Neuronal stem cell (in vitro differentiated cells): ENCODE data around the gene LNX2.
A peak's percentile ranks its signal among the peaks of the same experiment; 100 is the strongest.

ENCODE experiments used
- DNase-seq: peaks from one replicate; pipeline ENCODE4 v3.0.0-alpha.2; 2013; ENCODE audit warnings: low spot score
- H2AFZ ChIP-seq: one replicate; pipeline ENCODE4 v1.6.1; 2013; ENCODE audit warnings: mild to moderate bottlenecking, low read length, inconsistent platforms
- H2AK5ac ChIP-seq: 2 replicates; pipeline ENCODE4 v1.6.1; 2013; ENCODE audit warnings: low read depth, mild to moderate bottlenecking, inconsistent platforms, low read length, moderate library complexity, mixed read lengths
- H2BK120ac ChIP-seq: 2 replicates; pipeline ENCODE4 v1.6.1; 2013; ENCODE audit warnings: low read depth, mild to moderate bottlenecking, inconsistent platforms, low read length, moderate library complexity, mixed read lengths
- H2BK12ac ChIP-seq: one replicate; pipeline ENCODE4 v1.6.1; 2013; ENCODE audit warnings: low read length, inconsistent platforms
- H2BK15ac ChIP-seq: 2 replicates; pipeline ENCODE4 v1.6.1; 2013; ENCODE audit warnings: mild to moderate bottlenecking, low read length, inconsistent platforms, mixed read lengths
- H2BK5ac ChIP-seq: one replicate; pipeline ENCODE4 v1.6.1; 2013; ENCODE audit warnings: inconsistent platforms, mild to moderate bottlenecking, low read length, moderate library complexity
- H3K14ac ChIP-seq: one replicate; pipeline ENCODE4 v1.6.1; 2013; ENCODE audit warnings: low read length, inconsistent platforms
- H3K18ac ChIP-seq: 2 replicates; pipeline ENCODE4 v1.6.1; 2013; ENCODE audit warnings: low read length, inconsistent platforms
- H3K23ac ChIP-seq: 2 replicates; pipeline ENCODE4 v1.6.1; 2013; ENCODE audit warnings: low read depth, mild to moderate bottlenecking, mixed read lengths, low read length, inconsistent platforms; ENCODE audit not compliant: poor library complexity
- H3K27ac ChIP-seq: replicated peaks from 3 replicates; pipeline ENCODE4 v1.5.1; 2013; ENCODE audit warnings: low read length, inconsistent platforms
- H3K27me3 ChIP-seq, 3 experiments: 2 replicates each; pipeline ENCODE4 v1.6.1; 2013; ENCODE audit warnings: low read length in 3 of 3, mild to moderate bottlenecking in 2 of 3, inconsistent platforms in 1 of 3, low read depth in 1 of 3, mixed read lengths in 1 of 3, moderate library complexity in 1 of 3; ENCODE audit not compliant: control insufficient read depth in 3 of 3, insufficient read depth in 3 of 3
- H3K36me3 ChIP-seq, 2 donors: replicated peaks in 1 of 2; 2 replicates each; pipeline ENCODE4 v1.6.1; 2013; ENCODE audit warnings: low read length in 2 of 2; ENCODE audit not compliant: control insufficient read depth in 2 of 2, insufficient read depth in 2 of 2
- H3K4ac ChIP-seq: 2 replicates; pipeline ENCODE4 v1.6.1; 2013; ENCODE audit warnings: inconsistent platforms, mild to moderate bottlenecking, low read length, moderate library complexity
- H3K4me1 ChIP-seq, 2 donors: 1 replicate in 1 of 2; 2 replicates in 1 of 2; pipeline ENCODE4 v1.6.1; 2013; ENCODE audit warnings: low read length in 2 of 2, low read depth in 1 of 2; ENCODE audit not compliant: control insufficient read depth in 2 of 2, insufficient read depth in 1 of 2
- H3K4me2 ChIP-seq: one replicate; pipeline ENCODE4 v1.6.1; 2013; ENCODE audit warnings: mild to moderate bottlenecking, low read length, inconsistent platforms; ENCODE audit not compliant: insufficient read depth, poor library complexity, severe bottlenecking
- H3K4me3 ChIP-seq, 2 donors: 2 replicates each; pipeline ENCODE4 v1.5.1; 2013; ENCODE audit warnings: low read length in 2 of 2, mild to moderate bottlenecking in 2 of 2, inconsistent platforms in 1 of 2, moderate library complexity in 1 of 2
- H3K79me1 ChIP-seq: one replicate; pipeline ENCODE4 v1.6.1; 2013; ENCODE audit warnings: low read depth, mild to moderate bottlenecking, inconsistent platforms, low read length, moderate library complexity
- H3K9ac ChIP-seq: one replicate; pipeline ENCODE4 v1.6.1; 2013; ENCODE audit warnings: mild to moderate bottlenecking, low read depth, low read length, inconsistent platforms; ENCODE audit not compliant: poor library complexity
- H3K9me3 ChIP-seq, 2 donors: replicated peaks in 1 of 2; 2 replicates each; pipeline versions ENCODE3 to v1.6.1; 2013; ENCODE audit warnings: low read length in 2 of 2, mild to moderate bottlenecking in 2 of 2, inconsistent platforms in 1 of 2, low read depth in 1 of 2, mixed read lengths in 1 of 2, moderate library complexity in 1 of 2; ENCODE audit not compliant: control insufficient read depth in 2 of 2, insufficient read depth in 1 of 2
- H4K8ac ChIP-seq: one replicate; pipeline ENCODE4 v1.6.1; 2013; ENCODE audit warnings: low read depth, mild to moderate bottlenecking, inconsistent platforms, low read length, moderate library complexity
- H4K91ac ChIP-seq: one replicate; pipeline ENCODE4 v1.6.1; 2013; ENCODE audit warnings: low read length, low read depth, mild to moderate bottlenecking, inconsistent platforms; ENCODE audit not compliant: poor library complexity
- WGBS, 2 donors: extraction: QIAGEN DNeasy Blood & Tissue Kit; methylation state at CpG; one replicate each; pipeline ENCODE4 v1.1.7; 2013; ENCODE audit warnings: missing lambda C conversion rate in 2 of 2, mixed read lengths in 1 of 2; ENCODE audit not compliant: insufficient read length in 2 of 2, insufficient replicate concordance in 1 of 2; ENCODE audit errors: extremely low coverage in 2 of 2; 5-methylcytosine and 5-hydroxymethylcytosine counted together

The LNX2 gene

DNA sequence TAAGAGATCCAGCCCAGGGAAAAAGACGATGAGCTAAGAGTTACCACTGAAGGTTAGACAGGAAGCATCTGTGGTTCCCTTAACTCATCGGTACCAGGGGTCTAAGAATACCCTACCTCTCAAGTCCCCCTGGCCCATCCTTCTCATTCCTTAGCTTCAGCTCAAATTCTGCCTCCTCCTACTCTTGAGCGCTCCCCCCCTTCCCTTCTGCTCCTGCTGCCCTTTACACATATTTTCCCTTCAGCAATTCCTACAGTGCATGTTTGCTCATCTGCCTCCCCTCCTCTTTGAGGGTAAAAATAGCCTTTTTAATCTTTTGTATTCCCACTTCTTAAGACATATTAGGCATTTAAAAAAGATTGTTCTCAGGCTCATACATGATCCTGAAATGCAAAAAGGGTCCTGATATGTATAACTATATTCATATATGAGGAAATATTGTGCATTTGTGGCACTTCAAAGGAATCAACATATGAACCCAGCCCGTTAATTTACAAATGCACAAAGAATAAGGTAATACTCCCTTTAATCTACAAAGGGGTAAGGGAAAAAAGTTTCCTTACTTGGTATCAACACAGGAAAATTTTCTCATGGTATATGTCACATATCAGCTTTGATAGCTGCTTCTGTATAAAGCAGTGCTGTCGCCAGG, 33.1 kb downstream of the LNX2 start:
- Histone ChIP-seq H4K91ac (no peak overlapping the region), H3K9ac (no peak overlapping the region), H2BK5ac (no peak overlapping the region), H3K18ac (no peak overlapping the region), H3K27ac (no peak overlapping the region), H2BK15ac (no peak overlapping the region), H3K4me1 (peaks cover 2 to 4% of the 10 kb centered on the region in 2 donors), H2AK5ac (no peak overlapping the region), H2AFZ (no peak overlapping the region), H3K79me1 (peaks cover 2% of the 10 kb centered on the region), H3K23ac (no peak overlapping the region), H3K4me3 (no peak overlapping the region), H3K27me3 (no peaks in the 10 kb centered on the region), H3K14ac (no peak overlapping the region), H2BK120ac (no peak overlapping the region), H3K36me3 (no peaks in the 10 kb centered on the region), H3K4me2 (no peak overlapping the region), H3K4ac (no peak overlapping the region), H4K8ac (no peak overlapping the region), H3K9me3 (no peaks in the 10 kb centered on the region), H2BK12ac (no peak overlapping the region)
- WGBS, 2 donors, result no CpG with 5 or more reads among the region's 5 CpGs
- DNase-seq, result no peak

DNA sequence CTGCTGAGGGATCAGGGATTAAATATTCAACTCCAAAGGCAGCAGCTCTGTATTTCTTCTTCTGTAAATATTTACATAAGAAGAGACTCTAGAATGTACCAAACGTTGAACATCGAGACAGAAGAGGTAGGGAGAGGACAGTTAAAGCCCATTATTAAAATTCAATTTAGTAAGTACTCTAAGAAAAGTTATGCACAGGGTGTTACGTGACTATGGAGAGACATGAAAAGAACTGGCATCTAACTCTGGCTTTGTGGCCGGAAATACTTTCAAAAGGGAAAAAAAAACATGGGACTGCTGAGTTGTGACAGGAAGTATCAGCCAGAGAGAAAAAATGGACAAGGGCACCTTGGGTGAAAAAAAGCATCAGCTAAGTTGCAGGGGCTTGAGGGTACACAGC, 36.7 kb downstream of the LNX2 start:
- Histone ChIP-seq H3K9me3 (no peaks in the 10 kb centered on the region), H3K23ac (no peak overlapping the region), H3K36me3 (peaks cover 0 to 5% of the 10 kb centered on the region in 2 donors), H4K8ac (no peak overlapping the region), H3K4me1 (peaks cover 2 to 4% of the 10 kb centered on the region in 2 donors), H4K91ac (no peak overlapping the region), H3K4ac (no peak overlapping the region), H3K9ac (no peak overlapping the region), H3K27ac (no peak overlapping the region), H3K4me2 (no peak overlapping the region), H3K79me1 (peaks cover 2% of the 10 kb centered on the region), H3K14ac (peak overlapping the region; percentile 56), H3K27me3 (no peaks in the 10 kb centered on the region), H2BK15ac (no peak overlapping the region), H2BK5ac (no peak overlapping the region), H3K4me3 (no peak overlapping the region), H2BK12ac (no peak overlapping the region), H2AFZ (no peak overlapping the region), H2BK120ac (no peak overlapping the region), H3K18ac (no peak overlapping the region), H2AK5ac (no peak overlapping the region)
- no CpG with 5 or more reads among the region's 4 CpGs for WGBS, 2 donors
- DNase-seq, result no peak

DNA sequence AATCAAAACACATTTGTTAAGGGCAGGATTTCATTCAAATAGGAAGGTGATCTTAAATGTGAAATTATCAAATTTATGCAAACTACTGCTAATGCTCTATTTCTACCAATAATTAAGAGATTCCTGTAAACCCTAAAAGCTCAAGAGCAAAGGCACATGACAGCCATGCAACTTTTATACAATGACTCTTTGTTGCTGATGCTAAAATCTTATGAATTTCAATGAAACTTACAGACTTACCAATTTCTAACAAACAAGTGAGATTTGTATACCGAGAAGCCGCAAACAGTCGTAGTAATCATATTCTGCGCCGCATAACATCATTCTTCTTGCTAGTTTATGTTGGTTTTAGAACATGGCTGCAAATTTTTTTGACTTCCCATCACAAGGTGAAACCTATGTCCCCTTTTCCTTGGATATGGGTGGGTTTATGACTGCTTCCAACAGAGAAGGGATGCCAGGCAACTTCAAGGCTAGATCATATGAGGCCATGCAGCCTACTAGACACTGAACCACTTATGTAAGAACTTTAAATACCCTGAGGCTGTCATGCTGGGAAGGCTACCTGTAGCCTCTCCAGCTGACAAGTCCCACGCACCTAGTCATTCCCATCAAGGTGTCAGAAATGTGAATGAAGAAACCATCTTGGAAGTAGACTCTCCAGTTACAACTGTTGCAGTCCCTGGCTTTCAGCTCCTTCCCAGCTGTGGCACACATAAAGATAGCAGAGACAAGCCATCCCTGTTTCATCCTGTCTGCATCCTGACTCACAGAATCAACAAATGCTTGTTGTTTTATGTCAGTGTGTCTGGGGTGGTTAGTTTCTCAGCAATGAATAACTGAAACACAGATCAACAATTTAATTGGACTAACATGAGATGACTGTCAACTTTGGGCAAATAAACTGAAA, 42.0 kb downstream of the LNX2 start:
- H3K4ac ChIP-seq, result no peak overlapping the region
- no peak overlapping the region for H2AFZ ChIP-seq
- H3K4me1 ChIP-seq, result no peaks in the 10 kb centered on the region
- H3K9me3 ChIP-seq, result peaks cover 0 to 5% of the 10 kb centered on the region in 2 donors
- H2BK5ac ChIP-seq, result no peak overlapping the region
- H3K23ac ChIP-seq, result no peak overlapping the region
- peaks cover 1% of the 10 kb centered on the region for H3K79me1 ChIP-seq
- no peak overlapping the region for H3K4me3 ChIP-seq
- WGBS, 2 donors, result no CpG with 5 or more reads among the region's 6 CpGs
- DNase-seq, result no peak
- H4K91ac ChIP-seq, result no peak overlapping the region
- no peaks in the 10 kb centered on the region for H3K27me3 ChIP-seq
- no peak overlapping the region for H2BK15ac ChIP-seq
- H3K27ac ChIP-seq, result no peak overlapping the region
- H3K36me3 ChIP-seq, result peaks cover 0 to 10% of the 10 kb centered on the region in 2 donors
- no peak overlapping the region for H2AK5ac ChIP-seq
- no peak overlapping the region for H4K8ac ChIP-seq
- H3K4me2 ChIP-seq, result no peak overlapping the region
- no peak overlapping the region for H2BK120ac ChIP-seq
- no peak overlapping the region for H2BK12ac ChIP-seq
- H3K18ac ChIP-seq, result no peak overlapping the region
- H3K9ac ChIP-seq, result no peak overlapping the region
- H3K14ac ChIP-seq, result no peak overlapping the region

DNA sequence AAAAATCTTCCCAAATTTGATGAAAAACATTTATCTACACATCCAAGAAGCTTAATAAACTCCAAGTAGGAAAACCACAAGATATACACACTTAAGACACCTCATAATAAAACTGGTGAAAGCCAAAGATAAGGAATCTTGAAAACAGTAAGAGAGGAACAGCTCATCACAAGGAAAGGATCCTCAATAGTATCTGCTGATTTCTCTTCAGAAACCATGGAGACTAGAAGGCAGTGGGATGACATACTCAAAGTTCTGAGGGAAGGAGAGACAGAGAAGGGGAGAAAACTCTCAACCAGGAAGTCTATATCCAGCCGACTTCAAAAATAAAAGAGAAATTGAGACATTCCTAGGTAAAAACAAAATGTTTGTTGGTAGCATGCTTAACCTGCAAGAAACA, 45.7 kb downstream of the LNX2 start:
- H3K14ac ChIP-seq, result no peak overlapping the region

More for the DNA sequence above, 45.7 kb downstream of the LNX2 start:
- Histone ChIP-seq H3K23ac (no peak overlapping the region), H4K8ac (no peak overlapping the region), H2AK5ac (no peak overlapping the region), H3K79me1 (no peaks in the 10 kb centered on the region), H3K36me3 (peaks cover 0 to 5% of the 10 kb centered on the region in 2 donors), H3K4ac (no peak overlapping the region), H3K27ac (no peak overlapping the region), H2BK120ac (no peak overlapping the region), H3K27me3 (no peaks in the 10 kb centered on the region), H4K91ac (no peak overlapping the region), H3K9ac (no peak overlapping the region), H3K4me1 (no peaks in the 10 kb centered on the region), H3K9me3 (peaks cover 0 to 7% of the 10 kb centered on the region in 2 donors), H3K4me3 (no peak overlapping the region), H2BK15ac (no peak overlapping the region), H2BK12ac (no peak overlapping the region), H3K4me2 (no peak overlapping the region), H2BK5ac (no peak overlapping the region), H2AFZ (no peak overlapping the region), H3K18ac (no peak overlapping the region)
- no CpG with 5 or more reads among the region's 1 CpG for WGBS, 2 donors
- DNase-seq, result no peak
